ENCODE measurements around the gene TM9SF4.

GRCh38 chr20:32130352-32130751, 20.8 kb downstream of the TM9SF4 start:
- TF ChIP-seq ZNF70 (CRISPR knock-in tag; IDR thresholded peaks at IDR 0.05) (no peak), BACH2 (CRISPR knock-in tag; IDR thresholded peaks at IDR 0.05; ENCODE audit: borderline replicate concordance) (no peak), ZC3H10 (CRISPR knock-in tag; IDR thresholded peaks at IDR 0.05) (no peak), POU6F1 (CRISPR knock-in tag; IDR thresholded peaks at IDR 0.05; ENCODE audit: borderline replicate concordance, low read depth) (no peak), CSDC2 (CRISPR knock-in tag; IDR thresholded peaks at IDR 0.05) (no peak), OSR1 (CRISPR knock-in tag; IDR thresholded peaks at IDR 0.05) (no peak), PPARA (CRISPR knock-in tag; IDR thresholded peaks at IDR 0.05; ENCODE audit: borderline replicate concordance) (no peak), TSHZ2 (CRISPR knock-in tag; IDR thresholded peaks at IDR 0.05) (no peak), RARB (CRISPR knock-in tag; IDR thresholded peaks at IDR 0.05) (no peak)
- TF ChIP-seq, protein P1, sequence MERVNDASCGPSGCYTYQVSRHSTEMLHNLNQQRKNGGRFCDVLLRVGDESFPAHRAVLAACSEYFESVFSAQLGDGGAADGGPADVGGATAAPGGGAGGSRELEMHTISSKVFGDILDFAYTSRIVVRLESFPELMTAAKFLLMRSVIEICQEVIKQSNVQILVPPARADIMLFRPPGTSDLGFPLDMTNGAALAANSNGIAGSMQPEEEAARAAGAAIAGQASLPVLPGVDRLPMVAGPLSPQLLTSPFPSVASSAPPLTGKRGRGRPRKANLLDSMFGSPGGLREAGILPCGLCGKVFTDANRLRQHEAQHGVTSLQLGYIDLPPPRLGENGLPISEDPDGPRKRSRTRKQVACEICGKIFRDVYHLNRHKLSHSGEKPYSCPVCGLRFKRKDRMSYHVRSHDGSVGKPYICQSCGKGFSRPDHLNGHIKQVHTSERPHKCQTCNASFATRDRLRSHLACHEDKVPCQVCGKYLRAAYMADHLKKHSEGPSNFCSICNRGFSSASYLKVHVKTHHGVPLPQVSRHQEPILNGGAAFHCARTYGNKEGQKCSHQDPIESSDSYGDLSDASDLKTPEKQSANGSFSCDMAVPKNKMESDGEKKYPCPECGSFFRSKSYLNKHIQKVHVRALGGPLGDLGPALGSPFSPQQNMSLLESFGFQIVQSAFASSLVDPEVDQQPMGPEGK (CRISPR knock-in tag; IDR thresholded peaks at IDR 0.05; ENCODE audit: borderline replicate concordance), result no peak
- TF ChIP-seq, protein P2, sequence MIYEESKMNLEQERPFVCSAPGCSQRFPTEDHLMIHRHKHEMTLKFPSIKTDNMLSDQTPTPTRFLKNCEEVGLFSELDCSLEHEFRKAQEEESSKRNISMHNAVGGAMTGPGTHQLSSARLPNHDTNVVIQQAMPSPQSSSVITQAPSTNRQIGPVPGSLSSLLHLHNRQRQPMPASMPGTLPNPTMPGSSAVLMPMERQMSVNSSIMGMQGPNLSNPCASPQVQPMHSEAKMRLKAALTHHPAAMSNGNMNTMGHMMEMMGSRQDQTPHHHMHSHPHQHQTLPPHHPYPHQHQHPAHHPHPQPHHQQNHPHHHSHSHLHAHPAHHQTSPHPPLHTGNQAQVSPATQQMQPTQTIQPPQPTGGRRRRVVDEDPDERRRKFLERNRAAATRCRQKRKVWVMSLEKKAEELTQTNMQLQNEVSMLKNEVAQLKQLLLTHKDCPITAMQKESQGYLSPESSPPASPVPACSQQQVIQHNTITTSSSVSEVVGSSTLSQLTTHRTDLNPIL (CRISPR knock-in tag; IDR thresholded peaks at IDR 0.05; ENCODE audit: low read depth), result no peak
